HG02840 (cell line): ENCODE results near the gene SLC10A3.

Source experiments
- ATAC-seq: cut with Tn5 transposase; IDR thresholded peaks from one replicate; pipeline ENCODE4 v1.9.1; 2021; ENCODE audit warnings: mild to moderate bottlenecking, moderate library complexity, moderate number of reproducible peaks; ENCODE audit not compliant: unreplicated experiment, low FRiP score

The SLC10A3 gene

GRCh38 chrX:154443479-154443910 is 46.9 kb downstream of the SLC10A3 start:
- ATAC-seq: no peak

- no peak for ATAC-seq
Observed at GRCh38 chrX:154441984-154442707, 48.3 kb downstream of the SLC10A3 start.

- no peak for ATAC-seq
Observed at GRCh38 chrX:154441564-154441963, 48.9 kb downstream of the SLC10A3 start.

- ATAC-seq: no peak
Observed at GRCh38 chrX:154440623-154441357, 49.6 kb downstream of the SLC10A3 start.

- no peak for ATAC-seq
Observed at GRCh38 chrX:154439841-154440240, 50.6 kb downstream of the SLC10A3 start.

GRCh38 chrX:154437971-154438893 is 52.2 kb downstream of the SLC10A3 start:
- no peak for ATAC-seq
